ENCODE data around the gene CDKN2B-AS1.

DNA sequence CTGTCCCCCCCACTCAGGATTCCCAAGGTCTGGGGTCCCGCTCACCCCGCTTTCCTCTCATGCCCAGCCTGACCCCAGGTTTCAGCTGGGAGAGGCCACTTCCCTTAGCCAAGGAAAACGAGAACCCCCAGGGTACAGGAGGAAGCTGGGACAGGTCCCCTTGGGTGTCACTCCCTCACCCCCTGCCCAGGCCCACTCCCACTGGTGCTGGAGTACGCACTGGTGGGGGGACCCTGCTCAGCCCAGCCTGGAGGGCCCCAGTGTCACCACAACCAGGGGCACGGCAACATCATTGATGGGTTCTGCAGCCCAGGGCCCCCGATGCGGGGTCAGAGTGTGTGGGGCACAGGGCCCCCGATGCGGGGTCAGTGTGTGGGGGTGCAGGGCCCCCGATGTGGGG, 159.5 kb downstream of the CDKN2B-AS1 start:
- TF ChIP-seq, protein P1, sequence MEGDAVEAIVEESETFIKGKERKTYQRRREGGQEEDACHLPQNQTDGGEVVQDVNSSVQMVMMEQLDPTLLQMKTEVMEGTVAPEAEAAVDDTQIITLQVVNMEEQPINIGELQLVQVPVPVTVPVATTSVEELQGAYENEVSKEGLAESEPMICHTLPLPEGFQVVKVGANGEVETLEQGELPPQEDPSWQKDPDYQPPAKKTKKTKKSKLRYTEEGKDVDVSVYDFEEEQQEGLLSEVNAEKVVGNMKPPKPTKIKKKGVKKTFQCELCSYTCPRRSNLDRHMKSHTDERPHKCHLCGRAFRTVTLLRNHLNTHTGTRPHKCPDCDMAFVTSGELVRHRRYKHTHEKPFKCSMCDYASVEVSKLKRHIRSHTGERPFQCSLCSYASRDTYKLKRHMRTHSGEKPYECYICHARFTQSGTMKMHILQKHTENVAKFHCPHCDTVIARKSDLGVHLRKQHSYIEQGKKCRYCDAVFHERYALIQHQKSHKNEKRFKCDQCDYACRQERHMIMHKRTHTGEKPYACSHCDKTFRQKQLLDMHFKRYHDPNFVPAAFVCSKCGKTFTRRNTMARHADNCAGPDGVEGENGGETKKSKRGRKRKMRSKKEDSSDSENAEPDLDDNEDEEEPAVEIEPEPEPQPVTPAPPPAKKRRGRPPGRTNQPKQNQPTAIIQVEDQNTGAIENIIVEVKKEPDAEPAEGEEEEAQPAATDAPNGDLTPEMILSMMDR (IDR thresholded peaks at IDR 0.05), result no peak
- TF ChIP-seq POLR2A (IDR thresholded peaks at IDR 0.05), result no peak
